Measurements from ENCODE around the gene DEXI.

- TF ChIP-seq CBX5 (IDR thresholded peaks at IDR 0.05; ENCODE audit: borderline replicate concordance, low read depth) (no peak), SP2 (IDR thresholded peaks at IDR 0.05; ENCODE audit: extremely low read depth, low read depth, low read length, poor library complexity, severe bottlenecking) (no peak), ZNF449 (CRISPR knock-in tag; IDR thresholded peaks at IDR 0.05) (no peak), BHLHE40 (IDR thresholded peaks at IDR 0.05; ENCODE audit: low read length) (no peak), PHB2 (IDR thresholded peaks at IDR 0.05; ENCODE audit: low read depth) (no peak), POLR2AphosphoS5 (IDR thresholded peaks at IDR 0.05; ENCODE audit: control insufficient read depth, insufficient read depth, low read depth, low read length) (no peak), GTF2F1 (IDR thresholded peaks at IDR 0.05; ENCODE audit: low read depth, low read length) (no peak)
Measured at GRCh38 chr16:10967986-10968385, 25.7 kb upstream of the DEXI start.

Measured in K562 (cell line).